ENCODE data around the gene SCAMP2. TPM values are rescaled to one million over a fixed set of nuclear protein-coding genes. Genes with fewer than 3 reads are reported as not detected.
A peak's percentile ranks its signal among the peaks of the same experiment; 100 is the strongest.

SCAMP2 gene
- total and polyA plus RNA-seq, 2 experiments from 2014 or later: 34.7 to 51.3 TPM

GRCh38 chr15:74841891-74842373 lies 31.2 kb downstream of the SCAMP2 start (continued):
- TF ChIP-seq, protein P1, sequence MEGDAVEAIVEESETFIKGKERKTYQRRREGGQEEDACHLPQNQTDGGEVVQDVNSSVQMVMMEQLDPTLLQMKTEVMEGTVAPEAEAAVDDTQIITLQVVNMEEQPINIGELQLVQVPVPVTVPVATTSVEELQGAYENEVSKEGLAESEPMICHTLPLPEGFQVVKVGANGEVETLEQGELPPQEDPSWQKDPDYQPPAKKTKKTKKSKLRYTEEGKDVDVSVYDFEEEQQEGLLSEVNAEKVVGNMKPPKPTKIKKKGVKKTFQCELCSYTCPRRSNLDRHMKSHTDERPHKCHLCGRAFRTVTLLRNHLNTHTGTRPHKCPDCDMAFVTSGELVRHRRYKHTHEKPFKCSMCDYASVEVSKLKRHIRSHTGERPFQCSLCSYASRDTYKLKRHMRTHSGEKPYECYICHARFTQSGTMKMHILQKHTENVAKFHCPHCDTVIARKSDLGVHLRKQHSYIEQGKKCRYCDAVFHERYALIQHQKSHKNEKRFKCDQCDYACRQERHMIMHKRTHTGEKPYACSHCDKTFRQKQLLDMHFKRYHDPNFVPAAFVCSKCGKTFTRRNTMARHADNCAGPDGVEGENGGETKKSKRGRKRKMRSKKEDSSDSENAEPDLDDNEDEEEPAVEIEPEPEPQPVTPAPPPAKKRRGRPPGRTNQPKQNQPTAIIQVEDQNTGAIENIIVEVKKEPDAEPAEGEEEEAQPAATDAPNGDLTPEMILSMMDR (conservative IDR thresholded peaks at IDR 0.05; ENCODE audit: low read depth in 2 of 2): no peak
- TF ChIP-seq NANOG (IDR thresholded peaks at IDR 0.05; ENCODE audit: borderline replicate concordance) (no peak), CREB1 (CRISPR knock-in tag; IDR thresholded peaks at IDR 0.05; ENCODE audit: low read depth) (no peak), POLR2AphosphoS5 (IDR thresholded peaks at IDR 0.05; ENCODE audit: low read depth) (no peak), ZNF331 (CRISPR knock-in tag; IDR thresholded peaks at IDR 0.05; ENCODE audit: low read depth) (no peak), EZH2 (IDR thresholded peaks at IDR 0.05; ENCODE audit: low read depth, unreplicated experiment) (no peak), EZH2phosphoT487 (IDR thresholded peaks at IDR 0.05; ENCODE audit: unreplicated experiment) (no peak)

DNA sequence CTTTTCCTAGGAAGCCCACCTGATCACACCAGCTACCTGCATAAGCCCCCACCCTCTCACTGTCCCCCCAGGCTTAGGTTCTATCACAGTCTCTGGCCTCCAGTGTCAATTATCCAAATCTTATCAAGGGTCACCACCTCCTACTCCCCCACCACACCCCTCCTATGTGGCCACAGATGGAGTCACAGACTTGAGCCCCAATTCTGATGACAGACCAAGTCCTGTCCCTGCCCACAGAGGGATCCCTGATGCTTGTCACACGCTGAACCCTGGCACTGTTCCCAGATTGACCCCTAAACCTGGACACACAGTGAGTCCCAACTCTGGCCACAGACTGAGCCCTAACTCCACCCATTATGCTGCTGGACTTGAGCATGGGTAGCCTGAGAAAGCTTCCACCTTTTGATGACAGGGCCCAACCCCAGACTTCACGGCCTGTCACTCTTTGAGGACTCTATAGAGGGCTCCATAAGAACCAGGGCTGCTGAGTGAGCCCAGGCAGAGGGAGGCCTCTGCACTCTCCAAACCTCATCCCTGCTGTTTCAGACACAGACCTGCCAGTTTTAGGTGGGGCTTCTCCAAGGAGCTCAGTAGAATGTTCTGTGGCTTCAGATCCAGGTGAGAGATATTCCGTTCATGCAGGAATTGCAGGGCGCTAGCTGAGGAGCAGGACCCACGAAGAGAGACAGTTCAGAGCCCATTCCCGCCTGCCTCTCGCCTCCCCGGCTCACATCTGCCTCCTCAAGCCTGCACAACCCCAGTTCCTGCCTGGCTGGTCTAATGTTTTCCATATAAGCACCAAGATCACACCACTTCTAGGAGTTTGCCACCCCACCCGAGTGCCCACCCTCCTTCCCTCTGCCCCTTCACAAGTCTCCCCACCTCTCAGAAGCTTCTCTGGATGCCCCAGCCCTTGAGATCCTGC lies 32.1 kb downstream of the SCAMP2 start:
- Histone ChIP-seq H3K27me3 (ENCODE audit: insufficient read depth) (no peaks in the 10 kb centered on the region), H3K27ac (ENCODE audit: low read depth) (no peak overlapping the region), H3K79me2 (replicated peaks; ENCODE audit: insufficient read depth) (no peaks in the 10 kb centered on the region), H4K20me1 (replicated peaks; ENCODE audit: insufficient read depth) (no peaks in the 10 kb centered on the region; the same call in 1 of the 2 replicates), H3K36me3 (ENCODE audit: insufficient read depth) (no peaks in the 10 kb centered on the region; the same call in 1 of the 2 replicates), H2AFZ (no peak overlapping the region), H3K9me2 (ENCODE audit: insufficient read depth) (no peaks in the 10 kb centered on the region), H3K4me3 (no peak overlapping the region), H3K4me2 (no peak overlapping the region), H3K4me1 (ENCODE audit: insufficient read depth) (peaks cover 9% of the 10 kb centered on the region), H3F3A (replicated peaks; ENCODE audit: low read depth) (0 out of 2 replicates have a peak, but pooled peaks cover 5% of the 10 kb centered on the region)
- H3K4me3 Mint-ChIP-seq: peak overlapping the region; percentile 91
- H3K4me1 Mint-ChIP-seq: peaks cover 22% of the 10 kb centered on the region
- H3K9me3 Mint-ChIP-seq: no peaks in the 10 kb centered on the region
- no peak for ATAC-seq
- peaks cover 16% of the 10 kb centered on the region for H3K36me3 Mint-ChIP-seq (ENCODE audit: low read depth)
- DNase-seq (ENCODE audit: low spot score): no peak
- H3K27ac Mint-ChIP-seq: no peak overlapping the region; the same call in 1 of the 2 replicates
- H3K27me3 Mint-ChIP-seq (ENCODE audit: insufficient read depth, low read depth, poor library complexity): peaks cover 15% of the 10 kb centered on the region
- no peak for TF ChIP-seq EZH2 (IDR thresholded peaks at IDR 0.05; ENCODE audit: low read depth, unreplicated experiment)
- TF ChIP-seq JUNB (IDR thresholded peaks at IDR 0.05; ENCODE audit: unreplicated experiment): no peak
- no peak for TF ChIP-seq ZNF331 (CRISPR knock-in tag; IDR thresholded peaks at IDR 0.05; ENCODE audit: low read depth)
- TF ChIP-seq STAT1 (IDR thresholded peaks at IDR 0.05; ENCODE audit: unreplicated experiment): no peak
- TF ChIP-seq ETS1 (IDR thresholded peaks at IDR 0.05): no peak
- no peak for TF ChIP-seq EZH2phosphoT487 (IDR thresholded peaks at IDR 0.05; ENCODE audit: unreplicated experiment)
- TF ChIP-seq CREB1 (CRISPR knock-in tag; IDR thresholded peaks at IDR 0.05; ENCODE audit: low read depth): no peak
- TF ChIP-seq REST (IDR thresholded peaks at IDR 0.05; ENCODE audit: unreplicated experiment): no peak
- TF ChIP-seq NANOG (IDR thresholded peaks at IDR 0.05; ENCODE audit: borderline replicate concordance): no peak
- no peak for TF ChIP-seq POLR2AphosphoS5 (IDR thresholded peaks at IDR 0.05; ENCODE audit: low read depth)

Data from GM23338 (cell line).